GM19468 (cell line): Measurements from ENCODE around the gene CASP3.
"Not testable (repeated sequence)": the region's sequence is repeated elsewhere in the genome, so short reads cannot be mapped to it uniquely, and the experiment has no call there.

Source experiments
- ATAC-seq: cut with Tn5 transposase; IDR thresholded peaks from one replicate; pipeline ENCODE4 v1.9.1; 2021; ENCODE audit warnings: mild to moderate bottlenecking, moderate library complexity, moderate number of reproducible peaks; ENCODE audit not compliant: unreplicated experiment; ENCODE audit errors: extremely low read depth

CASP3 gene

GRCh38 chr4:184641022-184641421 is 8.2 kb downstream of the CASP3 start:
- no peak for ATAC-seq

- no peak for ATAC-seq
These were observed 12.3 kb downstream of the CASP3 start for GRCh38 chr4:184636897-184637296.

GRCh38 chr4:184636144-184636543 is 13.1 kb downstream of the CASP3 start:
- ATAC-seq = no peak

GRCh38 chr4:184635381-184635780 is 13.9 kb downstream of the CASP3 start:
- ATAC-seq = no peak

- ATAC-seq = no peak
These were observed 16.4 kb downstream of the CASP3 start for GRCh38 chr4:184632842-184633241.

- no peak for ATAC-seq
These were observed 21.1 kb downstream of the CASP3 start for GRCh38 chr4:184628103-184628502.

- not testable (repeated sequence) for ATAC-seq
These were observed 23.3 kb downstream of the CASP3 start for GRCh38 chr4:184625783-184626596.

- ATAC-seq = no peak
These were observed 24.2 kb downstream of the CASP3 start for GRCh38 chr4:184624972-184625554.

- not testable (repeated sequence) for ATAC-seq
These were observed 24.7 kb downstream of the CASP3 start for GRCh38 chr4:184624504-184624903.

- ATAC-seq = no peak
These were observed 27.7 kb downstream of the CASP3 start for GRCh38 chr4:184621518-184621917.

GRCh38 chr4:184620212-184620867 is 28.9 kb downstream of the CASP3 start:
- no peak for ATAC-seq

- no peak for ATAC-seq
These were observed 31.5 kb downstream of the CASP3 start for GRCh38 chr4:184617600-184618196.

GRCh38 chr4:184616633-184617551 is 32.4 kb downstream of the CASP3 start:
- peak; percentile 73 for ATAC-seq

GRCh38 chr4:184616168-184616567 is 33.1 kb downstream of the CASP3 start:
- not testable (repeated sequence) for ATAC-seq

- ATAC-seq = no peak
These were observed 34.7 kb downstream of the CASP3 start for GRCh38 chr4:184614509-184614908.

GRCh38 chr4:184613405-184613804 is 35.8 kb downstream of the CASP3 start:
- ATAC-seq = no peak

GRCh38 chr4:184612074-184612473 is 37.2 kb downstream of the CASP3 start:
- ATAC-seq = no peak

GRCh38 chr4:184607429-184607828 is 41.8 kb downstream of the CASP3 start:
- ATAC-seq = not testable (repeated sequence)

GRCh38 chr4:184602857-184603256 is 46.4 kb downstream of the CASP3 start:
- not testable (repeated sequence) for ATAC-seq

GRCh38 chr4:184600982-184601381 is 48.3 kb downstream of the CASP3 start:
- not testable (repeated sequence) for ATAC-seq
